HG03565 (cell line): ENCODE results near the gene GRIN3A.
A peak's percentile ranks its signal among the peaks of the same experiment; 100 is the strongest.
"Not testable (repeated sequence)": the region's sequence is repeated elsewhere in the genome, so short reads cannot be mapped to it uniquely, and the experiment has no call there.

Source experiments
- ATAC-seq: cut with Tn5 transposase; IDR thresholded peaks from one replicate; pipeline ENCODE4 v1.9.1; 2021; ENCODE audit warnings: mild to moderate bottlenecking, moderate library complexity; ENCODE audit not compliant: unreplicated experiment

Gene GRIN3A

GRCh38 chr9:101635473-101635872, 103.0 kb downstream of the GRIN3A start:
- ATAC-seq: no peak

- ATAC-seq: no peak
Measured at GRCh38 chr9:101634741-101635409, 103.6 kb downstream of the GRIN3A start.

GRCh38 chr9:101632611-101633010, 105.8 kb downstream of the GRIN3A start:
- no peak for ATAC-seq

- no peak for ATAC-seq
Measured at GRCh38 chr9:101631892-101632291, 106.6 kb downstream of the GRIN3A start.

GRCh38 chr9:101629636-101630035, 108.8 kb downstream of the GRIN3A start:
- ATAC-seq: no peak

- no peak for ATAC-seq
Measured at GRCh38 chr9:101628173-101628572, 110.3 kb downstream of the GRIN3A start.

GRCh38 chr9:101626295-101626694, 112.2 kb downstream of the GRIN3A start:
- no peak for ATAC-seq

- no peak for ATAC-seq
Measured at GRCh38 chr9:101625876-101626275, 112.6 kb downstream of the GRIN3A start.

GRCh38 chr9:101620452-101620851, 118.0 kb downstream of the GRIN3A start:
- ATAC-seq: no peak

GRCh38 chr9:101618698-101619097, 119.7 kb downstream of the GRIN3A start:
- ATAC-seq: no peak

GRCh38 chr9:101605547-101605946, 132.9 kb downstream of the GRIN3A start:
- no peak for ATAC-seq

- ATAC-seq: no peak
Measured at GRCh38 chr9:101604296-101604695, 134.2 kb downstream of the GRIN3A start.

- peak; percentile 74 for ATAC-seq
Measured at GRCh38 chr9:101601904-101602765, 136.3 kb downstream of the GRIN3A start.

GRCh38 chr9:101594796-101595195, 143.7 kb downstream of the GRIN3A start, which contains the start of gene PPP3R2:
Gene PPP3R2 (minus strand): TSS chr9:101594969. CDS start chr9:101594921, 48 bp downstream.
- no peak for ATAC-seq

GRCh38 chr9:101593345-101593744, 145.1 kb downstream of the GRIN3A start:
- no peak for ATAC-seq

- no peak for ATAC-seq
Measured at GRCh38 chr9:101592788-101593187, 145.7 kb downstream of the GRIN3A start.

GRCh38 chr9:101591787-101592446, 146.5 kb downstream of the GRIN3A start:
- no peak for ATAC-seq

- ATAC-seq: no peak
Measured at GRCh38 chr9:101590901-101591300, 147.5 kb downstream of the GRIN3A start.

GRCh38 chr9:101590074-101590473, 148.4 kb downstream of the GRIN3A start:
- not testable (repeated sequence) for ATAC-seq

GRCh38 chr9:101587332-101588043, 151.0 kb downstream of the GRIN3A start:
- ATAC-seq: no peak

- ATAC-seq: peak; percentile 97
Measured at GRCh38 chr9:101586651-101587050, 151.8 kb downstream of the GRIN3A start.
